ENCODE results near the gene SLC38A11.
"Not testable (repeated sequence)": the region's sequence is repeated elsewhere in the genome, so short reads cannot be mapped to it uniquely, and the experiment has no call there.

The SLC38A11 gene

GRCh38 chr2:164979113-164979512 is 23.8 kb upstream of the SLC38A11 start:
- no peaks in the 10 kb centered on the region for H3K36me3 ChIP-seq (ENCODE audit: insufficient read depth, low read length)
- no peaks in the 10 kb centered on the region for H3F3A ChIP-seq (ENCODE audit: insufficient read depth, low read length)
- TF ChIP-seq EZH2 (IDR thresholded peaks at IDR 0.05; ENCODE audit: borderline replicate concordance, low read length) (no peak), CTCF (IDR thresholded peaks at IDR 0.05; ENCODE audit: low read length) (no peak)
- H3K9me3 ChIP-seq (ENCODE audit: low read length), result no peaks in the 10 kb centered on the region
- H3K4me3 ChIP-seq (ENCODE audit: low read depth, low read length, poor library complexity, severe bottlenecking), result no peak overlapping the region
- no peak overlapping the region for H2AFZ ChIP-seq (ENCODE audit: low read length)
- H3K4me1 ChIP-seq (ENCODE audit: insufficient read depth, low read length, severe bottlenecking), result no peaks in the 10 kb centered on the region
- H3K79me2 ChIP-seq (ENCODE audit: insufficient read depth, low read length), result no peaks in the 10 kb centered on the region
- H3K27ac ChIP-seq (ENCODE audit: low read depth, low read length, poor library complexity, severe bottlenecking), result no peak overlapping the region
- no peak overlapping the region for H3K4me2 ChIP-seq (ENCODE audit: low read length)
- no peaks in the 10 kb centered on the region for H3K9me2 ChIP-seq (ENCODE audit: low read depth, low read length)
- no peaks in the 10 kb centered on the region for H3K27me3 ChIP-seq (ENCODE audit: insufficient read depth, low read length)
- H4K20me1 ChIP-seq (ENCODE audit: insufficient read depth, low read length), result no peaks in the 10 kb centered on the region
- H3K9ac ChIP-seq (ENCODE audit: low read length), result no peak overlapping the region

GRCh38 chr2:164976875-164977470 is 21.6 kb upstream of the SLC38A11 start:
- not testable (repeated sequence) for H3K4me2 ChIP-seq (ENCODE audit: low read length); H3K27ac ChIP-seq (ENCODE audit: low read depth, low read length, poor library complexity, severe bottlenecking); H3K9me2 ChIP-seq (ENCODE audit: low read depth, low read length); H3K9me3 ChIP-seq (ENCODE audit: low read length); H3K4me1 ChIP-seq (ENCODE audit: insufficient read depth, low read length, severe bottlenecking); H3K4me3 ChIP-seq (ENCODE audit: low read depth, low read length, poor library complexity, severe bottlenecking); H2AFZ ChIP-seq (ENCODE audit: low read length); H4K20me1 ChIP-seq (ENCODE audit: insufficient read depth, low read length); H3K9ac ChIP-seq (ENCODE audit: low read length); H3F3A ChIP-seq (ENCODE audit: insufficient read depth, low read length); H3K27me3 ChIP-seq (ENCODE audit: insufficient read depth, low read length); H3K36me3 ChIP-seq (ENCODE audit: insufficient read depth, low read length); H3K79me2 ChIP-seq (ENCODE audit: insufficient read depth, low read length)

GRCh38 chr2:164976301-164976700 is 21.0 kb upstream of the SLC38A11 start:
- Histone ChIP-seq H3K79me2 (ENCODE audit: insufficient read depth, low read length) (no peaks in the 10 kb centered on the region), H3F3A (ENCODE audit: insufficient read depth, low read length) (no peaks in the 10 kb centered on the region), H3K4me3 (ENCODE audit: low read depth, low read length, poor library complexity, severe bottlenecking) (no peak overlapping the region), H2AFZ (ENCODE audit: low read length) (no peak overlapping the region), H4K20me1 (ENCODE audit: insufficient read depth, low read length) (no peaks in the 10 kb centered on the region), H3K9me2 (ENCODE audit: low read depth, low read length) (no peaks in the 10 kb centered on the region), H3K9ac (ENCODE audit: low read length) (no peak overlapping the region), H3K4me1 (ENCODE audit: insufficient read depth, low read length, severe bottlenecking) (no peaks in the 10 kb centered on the region), H3K36me3 (ENCODE audit: insufficient read depth, low read length) (no peaks in the 10 kb centered on the region), H3K4me2 (ENCODE audit: low read length) (no peak overlapping the region), H3K9me3 (ENCODE audit: low read length) (no peaks in the 10 kb centered on the region), H3K27ac (ENCODE audit: low read depth, low read length, poor library complexity, severe bottlenecking) (no peak overlapping the region), H3K27me3 (ENCODE audit: insufficient read depth, low read length) (no peaks in the 10 kb centered on the region)
- no peak for TF ChIP-seq CTCF (IDR thresholded peaks at IDR 0.05; ENCODE audit: low read length)
- no peak for TF ChIP-seq EZH2 (IDR thresholded peaks at IDR 0.05; ENCODE audit: borderline replicate concordance, low read length)

- H3K4me1 ChIP-seq (ENCODE audit: insufficient read depth, low read length, severe bottlenecking), result no peaks in the 10 kb centered on the region
- no peaks in the 10 kb centered on the region for H4K20me1 ChIP-seq (ENCODE audit: insufficient read depth, low read length)
- H3K9ac ChIP-seq (ENCODE audit: low read length), result no peak overlapping the region
These were observed 20.6 kb upstream of the SLC38A11 start for GRCh38 chr2:164975891-164976290.

More at GRCh38 chr2:164975891-164976290, 20.6 kb upstream of the SLC38A11 start:
- no peaks in the 10 kb centered on the region for H3K79me2 ChIP-seq (ENCODE audit: insufficient read depth, low read length)
- no peaks in the 10 kb centered on the region for H3F3A ChIP-seq (ENCODE audit: insufficient read depth, low read length)
- H2AFZ ChIP-seq (ENCODE audit: low read length), result no peak overlapping the region
- H3K9me3 ChIP-seq (ENCODE audit: low read length), result no peaks in the 10 kb centered on the region
- TF ChIP-seq CTCF (IDR thresholded peaks at IDR 0.05; ENCODE audit: low read length) (no peak), EZH2 (IDR thresholded peaks at IDR 0.05; ENCODE audit: borderline replicate concordance, low read length) (no peak)
- H3K27me3 ChIP-seq (ENCODE audit: insufficient read depth, low read length), result no peaks in the 10 kb centered on the region
- H3K4me2 ChIP-seq (ENCODE audit: low read length), result no peak overlapping the region
- no peak overlapping the region for H3K4me3 ChIP-seq (ENCODE audit: low read depth, low read length, poor library complexity, severe bottlenecking)
- H3K36me3 ChIP-seq (ENCODE audit: insufficient read depth, low read length), result no peaks in the 10 kb centered on the region
- no peak overlapping the region for H3K27ac ChIP-seq (ENCODE audit: low read depth, low read length, poor library complexity, severe bottlenecking)
- no peaks in the 10 kb centered on the region for H3K9me2 ChIP-seq (ENCODE audit: low read depth, low read length)

Data from OCI-LY1 (cell line).